Body of pancreas (tissue), 4 donors: ENCODE data around the gene MBD3.

Source experiments
- POLR2A ChIP-seq, 3 donors: fragments of 450-650 bp; IDR thresholded peaks; one replicate each; pipeline ENCODE4 v1.6.1; 2016; ENCODE audit warnings: antibody characterized with exemption in 3 of 3, mild to moderate bottlenecking in 2 of 3
- TF ChIP-seq, protein P1 (sequence below), 7 experiments: fragments of 450-650 bp in 4 of 7; fragments of 200-600 bp in 3 of 7; sonication (generic) in 3 of 7; IDR thresholded peaks; one replicate each; pipeline ENCODE4 v1.5.1; 2016 to 2019; ENCODE audit warnings: antibody characterized with exemption in 7 of 7

- no peak for TF ChIP-seq POLR2A (IDR thresholded peaks at IDR 0.05)
- TF ChIP-seq, protein P1, sequence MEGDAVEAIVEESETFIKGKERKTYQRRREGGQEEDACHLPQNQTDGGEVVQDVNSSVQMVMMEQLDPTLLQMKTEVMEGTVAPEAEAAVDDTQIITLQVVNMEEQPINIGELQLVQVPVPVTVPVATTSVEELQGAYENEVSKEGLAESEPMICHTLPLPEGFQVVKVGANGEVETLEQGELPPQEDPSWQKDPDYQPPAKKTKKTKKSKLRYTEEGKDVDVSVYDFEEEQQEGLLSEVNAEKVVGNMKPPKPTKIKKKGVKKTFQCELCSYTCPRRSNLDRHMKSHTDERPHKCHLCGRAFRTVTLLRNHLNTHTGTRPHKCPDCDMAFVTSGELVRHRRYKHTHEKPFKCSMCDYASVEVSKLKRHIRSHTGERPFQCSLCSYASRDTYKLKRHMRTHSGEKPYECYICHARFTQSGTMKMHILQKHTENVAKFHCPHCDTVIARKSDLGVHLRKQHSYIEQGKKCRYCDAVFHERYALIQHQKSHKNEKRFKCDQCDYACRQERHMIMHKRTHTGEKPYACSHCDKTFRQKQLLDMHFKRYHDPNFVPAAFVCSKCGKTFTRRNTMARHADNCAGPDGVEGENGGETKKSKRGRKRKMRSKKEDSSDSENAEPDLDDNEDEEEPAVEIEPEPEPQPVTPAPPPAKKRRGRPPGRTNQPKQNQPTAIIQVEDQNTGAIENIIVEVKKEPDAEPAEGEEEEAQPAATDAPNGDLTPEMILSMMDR (IDR thresholded peaks at IDR 0.05): no peak
Measured at GRCh38 chr19:1609680-1610474, 17.2 kb upstream of the MBD3 start.
